HepG2 (cell line): ENCODE measurements around the gene CYP4F12.

Experiments used
- TCF7 ChIP-seq: sonication (generic); IDR thresholded peaks from 2 replicates; pipeline ENCODE4 v1.6.1; 2016; ENCODE audit warnings: antibody characterized with exemption, low read depth
- ZNF367 ChIP-seq: sonication (generic); formaldehyde crosslinking; IDR thresholded peaks from 2 replicates; pipeline ENCODE4 v1.4.0; 2020; ENCODE audit warnings: missing genetic modification reagents, borderline replicate concordance

- TF ChIP-seq ZNF367 (CRISPR knock-in tag) (no peak), TCF7 (no peak)
Measured at GRCh38 chr19:15679089-15679488, 6.2 kb downstream of the CYP4F12 start.
